GM12892 (cell line): Measurements from ENCODE around the gene ADAMTS4.

Experiments used
- POLR2A ChIP-seq: IDR thresholded peaks from 2 replicates; pipeline ENCODE4 v1.6.1; 2011; ENCODE audit warnings: low read depth, low read length, control low read depth
- POLR2AphosphoS5 ChIP-seq: IDR thresholded peaks from 2 replicates; pipeline ENCODE4 v1.6.1; 2011; ENCODE audit warnings: low read depth, low read length, control low read depth
- TAF1 ChIP-seq: IDR thresholded peaks from 2 replicates; pipeline ENCODE4 v1.6.1; 2011; ENCODE audit warnings: low read depth, mild to moderate bottlenecking, control low read depth, low read length, borderline replicate concordance

DNA sequence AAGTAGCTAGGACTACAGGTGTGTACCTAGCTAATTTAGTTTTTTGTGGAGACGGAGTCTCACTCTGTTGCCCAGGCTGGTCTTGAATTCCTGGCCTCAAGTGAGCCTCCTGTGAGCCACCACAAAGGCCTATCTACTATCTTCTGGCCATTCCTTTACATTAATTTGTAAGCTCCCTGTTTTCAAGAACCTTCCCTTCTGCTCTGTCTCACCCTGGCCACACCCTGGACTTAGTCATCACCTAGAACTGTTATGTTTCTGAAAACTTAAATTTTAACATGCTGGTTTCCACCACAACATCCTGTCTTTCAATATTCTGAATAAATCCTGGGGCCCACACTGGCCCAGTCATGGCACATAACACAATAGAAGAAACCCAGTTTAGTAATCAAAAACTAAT lies 16.6 kb downstream of the ADAMTS4 start:
- TF ChIP-seq POLR2A (no peak), TAF1 (no peak), POLR2AphosphoS5 (no peak)
